ENCODE measurements around the gene ADARB2. TPM values are rescaled to one million over a fixed set of nuclear protein-coding genes. Genes with fewer than 3 reads are reported as not detected.

The ADARB2 gene
- total and polyA plus RNA-seq, 3 experiments from 2014 or later: not detected

- Histone ChIP-seq H3K4me3 (ENCODE audit: low read length) (no peak overlapping the region), H3K27ac (ENCODE audit: low read depth, low read length) (no peak overlapping the region), H3K4me1 (ENCODE audit: insufficient read depth, low read length) (no peaks in the 10 kb centered on the region), H3K27me3 (ENCODE audit: insufficient read depth, low read length, poor library complexity, severe bottlenecking) (no peaks in the 10 kb centered on the region), H3K9me3 (ENCODE audit: low read length) (no peaks in the 10 kb centered on the region), H3K36me3 (ENCODE audit: insufficient read depth, low read length) (no peaks in the 10 kb centered on the region)
- H3K27me3 Mint-ChIP-seq: peaks cover 9 to 18% of the 10 kb centered on the region in 2 donors
- H3K9me3 Mint-ChIP-seq: no peaks in the 10 kb centered on the region
- CTCF ChIA-PET: no interaction called here
- no peak overlapping the region for H3K27ac Mint-ChIP-seq
- H3K36me3 Mint-ChIP-seq: no peaks in the 10 kb centered on the region
- H3K4me1 Mint-ChIP-seq: no peaks in the 10 kb centered on the region
- no peak for DNase-seq
- POLR2A ChIA-PET: no interaction called here
- H3K4me3 Mint-ChIP-seq: no peak overlapping the region
Observed at GRCh38 chr10:1573981-1574380, 163.3 kb downstream of the ADARB2 start.

- ChIA-PET POLR2A (no interaction called here), CTCF (no interaction called here)
- H3K9me3 Mint-ChIP-seq: no peaks in the 10 kb centered on the region
- Histone ChIP-seq H3K4me1 (ENCODE audit: insufficient read depth, low read length) (no peaks in the 10 kb centered on the region), H3K4me3 (ENCODE audit: low read length) (no peak overlapping the region), H3K9me3 (ENCODE audit: low read length) (no peaks in the 10 kb centered on the region), H3K36me3 (ENCODE audit: insufficient read depth, low read length) (no peaks in the 10 kb centered on the region), H3K27me3 (ENCODE audit: insufficient read depth, low read length, poor library complexity, severe bottlenecking) (no peaks in the 10 kb centered on the region), H3K27ac (ENCODE audit: low read depth, low read length) (no peak overlapping the region)
- no peak overlapping the region for H3K27ac Mint-ChIP-seq
- no peaks in the 10 kb centered on the region for H3K4me1 Mint-ChIP-seq
- H3K36me3 Mint-ChIP-seq: no peaks in the 10 kb centered on the region
- no peak overlapping the region for H3K4me3 Mint-ChIP-seq
- peaks cover 10 to 18% of the 10 kb centered on the region in 2 donors for H3K27me3 Mint-ChIP-seq
- DNase-seq: no peak
Observed at GRCh38 chr10:1573334-1573969, 163.9 kb downstream of the ADARB2 start.

DNA sequence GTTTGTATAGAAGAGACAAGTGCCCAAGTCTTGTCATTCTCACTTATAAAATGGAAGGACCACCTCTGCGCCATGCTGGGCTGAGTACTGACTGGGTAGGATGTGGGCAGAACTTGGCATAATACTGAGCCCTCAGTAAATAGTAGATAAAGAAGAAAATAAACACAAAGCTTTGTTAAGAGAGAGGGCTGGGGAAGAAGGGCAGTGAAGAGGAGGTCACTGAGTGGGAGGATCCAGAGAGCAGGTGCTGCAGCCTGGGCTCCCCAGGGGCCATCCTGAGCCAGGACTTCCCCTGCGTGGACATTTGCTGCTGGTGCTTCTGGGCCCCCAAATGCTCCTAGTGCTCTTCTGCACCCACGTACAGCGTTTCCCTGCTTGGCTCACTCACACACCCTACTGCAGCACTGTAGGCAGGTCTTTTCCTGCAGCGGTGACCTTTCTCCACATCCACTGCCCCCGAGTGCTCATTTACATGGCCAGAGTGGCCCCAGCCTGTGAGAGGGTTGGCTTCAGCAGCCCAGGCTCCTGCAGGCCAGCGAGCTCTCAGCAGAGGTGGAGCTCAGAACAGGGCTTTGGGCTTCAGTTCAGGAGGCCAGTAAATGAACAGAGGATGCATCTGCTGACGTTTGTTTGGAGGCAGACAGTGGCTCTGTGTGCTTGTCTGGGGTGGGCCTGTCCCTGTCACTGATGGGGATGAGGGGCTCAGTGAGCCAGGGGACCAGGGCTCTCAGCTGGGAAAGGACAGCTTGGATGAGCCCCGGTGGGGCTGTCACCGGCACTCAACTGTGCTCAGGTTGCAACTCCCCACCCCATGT is 164.6 kb downstream of the ADARB2 start:
- H3K9me3 ChIP-seq (ENCODE audit: low read length): no peaks in the 10 kb centered on the region
- Mint-ChIP-seq H3K4me3 (no peak overlapping the region), H3K36me3 (no peaks in the 10 kb centered on the region), H3K27ac (no peak overlapping the region), H3K27me3 (peaks cover 10 to 18% of the 10 kb centered on the region in 2 donors), H3K9me3 (no peaks in the 10 kb centered on the region), H3K4me1 (no peaks in the 10 kb centered on the region)
- DNase-seq: no peak
- H3K27ac ChIP-seq (ENCODE audit: low read depth, low read length): no peak overlapping the region
- H3K4me1 ChIP-seq (ENCODE audit: insufficient read depth, low read length): no peaks in the 10 kb centered on the region
- H3K4me3 ChIP-seq (ENCODE audit: low read length): no peak overlapping the region
- no peaks in the 10 kb centered on the region for H3K36me3 ChIP-seq (ENCODE audit: insufficient read depth, low read length)
- CTCF ChIA-PET: no interaction called here
- H3K27me3 ChIP-seq (ENCODE audit: insufficient read depth, low read length, poor library complexity, severe bottlenecking): no peaks in the 10 kb centered on the region
- POLR2A ChIA-PET: no interaction called here

DNA sequence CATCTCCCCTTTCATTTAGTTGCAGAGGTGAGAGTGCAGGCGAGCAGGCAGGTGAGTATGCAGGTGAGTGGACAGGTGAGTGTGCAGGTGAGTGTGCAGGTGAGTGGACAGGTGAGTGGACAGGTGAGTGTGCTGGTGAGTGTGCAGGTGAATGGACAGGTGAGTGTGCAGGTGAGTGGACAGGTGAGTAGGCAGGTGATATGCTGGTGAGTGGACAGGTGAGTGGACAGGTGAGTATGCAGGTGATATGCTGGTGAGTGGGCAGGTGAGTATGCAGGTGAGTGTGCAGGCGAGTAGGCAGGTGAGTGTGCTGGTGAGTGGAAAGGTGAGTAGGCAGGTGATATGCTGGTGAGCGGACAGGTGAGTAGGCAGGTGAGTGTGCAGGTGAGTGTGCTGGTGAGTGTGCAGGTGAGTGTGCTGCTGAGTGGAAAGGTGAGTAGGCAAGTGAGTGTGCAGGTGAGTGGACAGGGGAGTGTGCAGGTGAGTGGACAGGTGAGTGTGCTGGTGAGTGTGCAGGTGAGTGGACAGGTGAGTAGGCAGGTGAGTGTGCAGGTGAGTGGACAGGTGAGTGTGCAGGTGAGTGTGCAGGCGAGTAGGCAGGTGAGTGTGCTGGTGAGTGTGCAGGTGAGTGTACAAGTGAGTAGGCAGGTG is 165.6 kb downstream of the ADARB2 start:
- no peaks in the 10 kb centered on the region for H3K27me3 ChIP-seq (ENCODE audit: insufficient read depth, low read length, poor library complexity, severe bottlenecking)
- no peak overlapping the region for H3K4me3 Mint-ChIP-seq
- no peaks in the 10 kb centered on the region for H3K36me3 Mint-ChIP-seq
- POLR2A ChIA-PET: no interaction called here
- DNase-seq: no peak
- no peak overlapping the region for H3K27ac ChIP-seq (ENCODE audit: low read depth, low read length)
- H3K36me3 ChIP-seq (ENCODE audit: insufficient read depth, low read length): no peaks in the 10 kb centered on the region
- no peak overlapping the region for H3K4me3 ChIP-seq (ENCODE audit: low read length)
- H3K27ac Mint-ChIP-seq: no peak overlapping the region
- peaks cover 10 to 18% of the 10 kb centered on the region in 2 donors for H3K27me3 Mint-ChIP-seq
- no peaks in the 10 kb centered on the region for H3K4me1 Mint-ChIP-seq
- CTCF ChIA-PET: no interaction called here
- H3K9me3 ChIP-seq (ENCODE audit: low read length): no peaks in the 10 kb centered on the region
- no peaks in the 10 kb centered on the region for H3K9me3 Mint-ChIP-seq
- H3K4me1 ChIP-seq (ENCODE audit: insufficient read depth, low read length): no peaks in the 10 kb centered on the region

- no peak overlapping the region for H3K4me3 ChIP-seq (ENCODE audit: low read length)
- H3K27ac ChIP-seq (ENCODE audit: low read depth, low read length): no peak overlapping the region
- H3K27ac Mint-ChIP-seq: no peak overlapping the region
- H3K36me3 Mint-ChIP-seq: no peaks in the 10 kb centered on the region
- DNase-seq: no peak
- H3K27me3 Mint-ChIP-seq: peaks cover 10 to 18% of the 10 kb centered on the region in 2 donors
- no peaks in the 10 kb centered on the region for H3K9me3 ChIP-seq (ENCODE audit: low read length)
- H3K27me3 ChIP-seq (ENCODE audit: insufficient read depth, low read length, poor library complexity, severe bottlenecking): no peaks in the 10 kb centered on the region
- H3K36me3 ChIP-seq (ENCODE audit: insufficient read depth, low read length): no peaks in the 10 kb centered on the region
- H3K4me3 Mint-ChIP-seq: no peak overlapping the region
- no peaks in the 10 kb centered on the region for H3K9me3 Mint-ChIP-seq
- no peaks in the 10 kb centered on the region for H3K4me1 Mint-ChIP-seq
- ChIA-PET CTCF (no interaction called here), POLR2A (no interaction called here)
- H3K4me1 ChIP-seq (ENCODE audit: insufficient read depth, low read length): no peaks in the 10 kb centered on the region
Observed at GRCh38 chr10:1570416-1571051, 166.8 kb downstream of the ADARB2 start.

GRCh38 chr10:1569208-1569607 is 168.1 kb downstream of the ADARB2 start:
- Mint-ChIP-seq H3K4me1 (no peaks in the 10 kb centered on the region), H3K4me3 (no peak overlapping the region), H3K27me3 (peaks cover 10 to 11% of the 10 kb centered on the region in 2 donors), H3K36me3 (no peaks in the 10 kb centered on the region), H3K9me3 (no peaks in the 10 kb centered on the region), H3K27ac (no peak overlapping the region)
- ChIA-PET POLR2A (no interaction called here), CTCF (no interaction called here)
- Histone ChIP-seq H3K4me1 (ENCODE audit: insufficient read depth, low read length) (no peaks in the 10 kb centered on the region), H3K27ac (ENCODE audit: low read depth, low read length) (no peak overlapping the region), H3K4me3 (ENCODE audit: low read length) (no peak overlapping the region), H3K9me3 (ENCODE audit: low read length) (no peaks in the 10 kb centered on the region), H3K36me3 (ENCODE audit: insufficient read depth, low read length) (no peaks in the 10 kb centered on the region), H3K27me3 (ENCODE audit: insufficient read depth, low read length, poor library complexity, severe bottlenecking) (no peaks in the 10 kb centered on the region)
- no peak for DNase-seq

GRCh38 chr10:1567742-1568495 is 169.4 kb downstream of the ADARB2 start:
- no peaks in the 10 kb centered on the region for H3K9me3 Mint-ChIP-seq

More at GRCh38 chr10:1567742-1568495, 169.4 kb downstream of the ADARB2 start:
- Mint-ChIP-seq H3K27me3 (peaks cover 8 to 12% of the 10 kb centered on the region in 2 donors), H3K4me1 (no peaks in the 10 kb centered on the region), H3K27ac (no peak overlapping the region), H3K36me3 (no peaks in the 10 kb centered on the region), H3K4me3 (no peak overlapping the region)
- POLR2A ChIA-PET: no interaction called here
- Histone ChIP-seq H3K27me3 (ENCODE audit: insufficient read depth, low read length, poor library complexity, severe bottlenecking) (no peaks in the 10 kb centered on the region), H3K4me3 (ENCODE audit: low read length) (no peak overlapping the region), H3K36me3 (ENCODE audit: insufficient read depth, low read length) (no peaks in the 10 kb centered on the region), H3K27ac (ENCODE audit: low read depth, low read length) (no peak overlapping the region), H3K4me1 (ENCODE audit: insufficient read depth, low read length) (no peaks in the 10 kb centered on the region), H3K9me3 (ENCODE audit: low read length) (no peaks in the 10 kb centered on the region)
- CTCF ChIA-PET: no interaction called here
- DNase-seq: no peak
